T1000 (cell line): ENCODE data around the gene TNFRSF1B.
"Not testable (repeated sequence)": the region's sequence is repeated elsewhere in the genome, so short reads cannot be mapped to it uniquely, and the experiment has no call there.

Experiments used
- DNase-seq: peaks from one replicate; lab custom pipeline; 2025; ENCODE audit warnings: mixed read lengths; lab: John Stamatoyannopoulos, UW

The TNFRSF1B gene

DNA sequence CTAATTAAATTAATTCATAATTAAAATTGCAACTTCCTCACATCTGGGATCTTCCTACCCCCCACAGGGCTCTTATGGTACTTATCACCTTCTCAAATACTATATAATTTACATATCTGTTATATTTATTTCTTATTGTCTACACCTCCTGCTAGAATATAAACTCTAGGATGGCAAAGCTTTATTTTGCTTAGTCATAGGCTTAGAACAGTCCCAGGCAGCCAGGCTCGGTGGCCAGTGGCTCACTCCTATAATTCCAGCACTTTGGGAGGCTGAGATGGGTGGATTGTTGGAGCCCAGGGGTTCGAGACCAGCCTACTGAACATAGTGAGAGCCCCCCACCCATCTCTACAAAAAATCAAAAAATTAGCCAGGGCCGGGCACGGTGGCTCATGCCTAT, 53.0 kb downstream of the TNFRSF1B start:
- no peak for DNase-seq

- no peak for DNase-seq
Observed at GRCh38 chr1:12220890-12221289, 54.1 kb downstream of the TNFRSF1B start.

- not testable (repeated sequence) for DNase-seq
Observed at GRCh38 chr1:12222700-12223099, 55.9 kb downstream of the TNFRSF1B start.

DNA sequence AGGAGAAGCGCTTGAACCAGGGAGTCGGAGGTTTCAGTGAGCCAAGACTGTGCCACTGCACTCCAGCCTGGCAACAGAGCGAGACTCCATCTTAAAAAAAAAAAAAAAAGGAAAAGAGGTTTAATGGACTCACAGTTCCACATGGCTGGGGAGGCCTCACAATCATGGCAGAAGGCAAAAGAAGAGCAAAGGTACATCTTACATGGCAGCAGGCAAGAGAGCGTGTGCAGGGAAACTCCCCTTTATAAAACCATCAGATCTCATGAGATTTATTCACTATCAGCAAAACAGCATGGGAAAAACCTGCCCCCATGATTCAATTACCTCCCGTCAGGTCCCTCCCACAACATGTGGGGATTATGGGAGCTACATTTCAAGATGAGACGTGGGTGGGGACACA, 57.3 kb downstream of the TNFRSF1B start:
- DNase-seq, result not testable (repeated sequence)

DNA sequence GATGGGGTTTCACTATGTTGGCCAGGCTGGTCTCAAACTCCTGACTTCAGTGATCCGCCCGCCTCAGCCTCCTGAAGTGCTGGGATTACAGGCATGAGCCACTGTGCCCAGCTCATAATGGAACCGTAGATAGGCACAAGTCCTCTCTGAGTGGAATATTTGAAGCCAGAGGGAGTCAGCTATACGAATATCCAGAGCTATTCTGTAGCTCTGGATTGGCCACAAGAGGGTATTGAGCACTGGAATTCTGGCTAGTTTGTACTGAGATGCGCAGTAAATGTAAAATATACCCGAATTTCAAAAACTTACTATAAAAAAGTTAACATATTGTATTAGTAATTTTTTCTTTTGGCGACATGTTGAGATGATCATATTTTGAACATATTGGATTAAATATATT, 62.2 kb downstream of the TNFRSF1B start:
- no peak for DNase-seq

DNA sequence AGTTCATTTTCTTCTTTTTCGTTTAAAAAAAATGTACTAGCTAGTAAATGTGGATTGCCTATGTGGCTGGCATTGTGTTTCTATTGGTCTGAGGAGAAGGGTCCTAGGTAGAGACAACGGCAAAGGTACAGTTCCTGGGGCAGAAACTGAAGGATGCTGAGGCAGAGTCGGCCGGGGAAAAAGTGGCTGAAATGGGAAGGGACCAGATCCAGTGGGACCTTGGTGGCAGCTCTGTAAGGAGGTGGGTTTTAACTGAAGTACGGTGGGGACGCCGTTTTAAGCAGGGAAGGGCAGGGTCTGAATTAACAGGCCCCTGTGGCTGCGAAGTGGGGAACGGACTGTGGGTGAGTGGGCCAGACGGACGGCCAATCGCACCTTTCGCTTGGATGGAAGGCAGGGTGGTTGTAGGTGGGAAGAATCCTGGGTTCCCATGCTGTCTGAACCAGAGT, 62.6 kb downstream of the TNFRSF1B start:
- no peak for DNase-seq

- DNase-seq, result peak; percentile 82
Observed at GRCh38 chr1:12229835-12230548, 63.2 kb downstream of the TNFRSF1B start, which contains the start of gene VPS13D. TSS of gene VPS13D (plus strand) at chr1:12230030. CDS start at chr1:12234267, 4,237 bp downstream.

GRCh38 chr1:12230549-12231275, 63.9 kb downstream of the TNFRSF1B start:
- no peak for DNase-seq

GRCh38 chr1:12231276-12231595, 64.4 kb downstream of the TNFRSF1B start:
- no peak for DNase-seq

DNA sequence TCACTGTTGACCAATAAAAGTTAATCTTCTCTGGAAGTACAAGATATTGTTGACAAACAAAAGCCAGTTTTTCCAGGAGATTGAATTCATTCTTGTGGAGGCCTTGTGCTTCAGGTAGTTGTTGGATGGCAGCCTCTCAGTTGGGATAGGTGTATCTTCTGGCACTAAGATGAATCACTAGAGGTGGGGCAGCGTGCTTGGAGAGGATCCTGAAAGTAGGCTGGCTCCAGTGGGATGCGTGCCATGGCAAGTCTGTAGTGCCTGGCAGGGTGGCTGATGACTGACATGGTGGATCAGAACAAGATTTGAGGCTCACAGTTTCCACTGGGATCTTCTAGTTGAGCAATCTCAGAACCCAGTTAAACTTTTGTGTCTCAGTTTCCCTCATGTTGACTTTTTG, 65.4 kb downstream of the TNFRSF1B start:
- DNase-seq, result no peak

- DNase-seq, result no peak
Observed at GRCh38 chr1:12244078-12244477, 77.3 kb downstream of the TNFRSF1B start.

- DNase-seq, result no peak
Observed at GRCh38 chr1:12244585-12244984, 77.8 kb downstream of the TNFRSF1B start.

GRCh38 chr1:12245116-12245515, 78.3 kb downstream of the TNFRSF1B start:
- no peak for DNase-seq

GRCh38 chr1:12245733-12246132, 78.9 kb downstream of the TNFRSF1B start:
- no peak for DNase-seq

DNA sequence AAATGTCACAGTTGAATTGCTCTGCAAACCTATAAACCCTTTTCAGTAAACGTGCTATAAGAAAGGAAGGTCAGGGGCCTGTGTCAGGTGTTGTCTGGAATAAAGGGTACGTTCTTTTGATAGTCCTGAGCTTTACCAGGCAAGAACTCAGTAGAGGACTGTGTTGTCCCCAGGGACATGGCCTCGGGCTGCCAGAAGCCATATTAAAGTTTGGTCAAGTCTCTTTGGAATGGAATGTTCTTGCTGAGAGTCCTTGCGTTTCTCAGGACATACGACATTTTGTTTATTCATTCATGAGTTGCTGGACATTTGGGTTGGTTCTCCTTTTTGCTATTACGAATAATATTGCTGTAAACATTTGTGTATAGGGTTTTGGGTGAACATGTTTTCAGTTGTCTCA, 79.8 kb downstream of the TNFRSF1B start:
- DNase-seq, result no peak

- DNase-seq, result no peak
Observed at GRCh38 chr1:12249181-12249580, 82.4 kb downstream of the TNFRSF1B start.

- DNase-seq, result no peak
Observed at GRCh38 chr1:12249748-12250147, 83.0 kb downstream of the TNFRSF1B start.

DNA sequence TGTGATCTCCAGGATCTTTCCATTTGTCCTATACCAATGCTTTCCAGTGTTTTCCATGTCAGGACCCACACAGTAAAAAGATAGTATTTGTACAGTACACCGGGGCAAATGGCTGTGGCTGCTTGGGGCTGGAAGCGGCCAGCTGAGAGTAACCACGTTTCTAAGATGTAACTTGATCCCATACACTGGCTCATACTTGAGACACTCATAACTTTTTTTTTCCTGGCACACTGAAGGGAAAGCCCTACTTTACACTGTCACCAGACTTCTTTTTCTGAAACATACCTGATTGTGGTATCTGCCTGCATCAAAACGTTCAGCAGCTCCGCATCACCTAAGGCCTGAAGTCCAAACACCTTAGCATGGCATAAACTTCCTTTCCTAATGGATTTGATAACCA, 84.7 kb downstream of the TNFRSF1B start:
- DNase-seq, result no peak

DNA sequence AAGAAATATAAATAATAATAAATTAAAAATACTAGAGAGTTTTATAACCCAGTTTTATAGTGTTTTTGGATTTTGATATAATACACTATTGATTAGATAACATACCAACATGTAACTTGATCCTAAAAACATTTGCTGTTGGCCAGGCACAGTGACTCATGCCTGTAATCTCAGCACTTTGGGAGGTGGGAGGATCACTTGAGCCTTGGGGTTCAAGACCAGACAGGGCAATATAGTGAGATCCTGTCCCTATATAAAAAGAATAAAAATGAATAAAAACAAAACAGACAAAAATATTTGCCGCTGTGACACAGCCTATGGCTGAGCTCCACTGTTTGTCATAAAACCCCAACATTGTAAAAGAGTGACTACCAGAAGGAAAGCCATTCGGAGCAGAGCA, 89.1 kb downstream of the TNFRSF1B start:
- no peak for DNase-seq

DNA sequence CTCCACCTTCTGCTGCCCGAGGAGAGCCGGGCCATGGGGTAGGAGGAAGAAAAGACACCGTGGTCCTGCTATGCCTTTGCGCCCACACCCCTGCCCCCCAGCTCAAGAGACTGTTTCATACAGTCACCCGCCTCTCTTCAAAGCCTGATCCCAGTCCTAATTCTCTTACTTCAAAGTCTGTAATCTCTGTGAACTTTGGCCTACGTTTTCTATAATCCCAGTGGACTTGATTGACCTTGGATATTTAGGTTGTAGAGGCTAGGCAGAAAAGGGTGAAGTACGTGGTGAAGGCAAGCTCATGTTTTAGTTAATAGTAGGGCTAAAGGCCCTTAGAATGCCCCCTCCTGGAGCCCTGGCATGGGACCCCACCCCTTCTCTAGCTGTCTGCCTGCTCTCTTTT, 91.5 kb downstream of the TNFRSF1B start:
- DNase-seq, result no peak
